HG03571 (cell line): ENCODE results near the gene CA7.
"Not testable (repeated sequence)": the region's sequence is repeated elsewhere in the genome, so short reads cannot be mapped to it uniquely, and the experiment has no call there.

ENCODE experiments used
- ATAC-seq: cut with Tn5 transposase; IDR thresholded peaks from one replicate; pipeline ENCODE4 v1.9.1; 2021; ENCODE audit not compliant: unreplicated experiment

Gene CA7

GRCh38 chr16:66895999-66896398, 51.8 kb downstream of the CA7 start:
- ATAC-seq, result no peak

GRCh38 chr16:66896682-66897081, 52.5 kb downstream of the CA7 start:
- ATAC-seq, result not testable (repeated sequence)

GRCh38 chr16:66898207-66898606, 54.0 kb downstream of the CA7 start:
- ATAC-seq, result no peak

- ATAC-seq, result no peak
These were observed 54.7 kb downstream of the CA7 start for GRCh38 chr16:66898933-66899309.

GRCh38 chr16:66899310-66899944, 55.2 kb downstream of the CA7 start:
- ATAC-seq, result no peak

- ATAC-seq, result no peak
These were observed 55.9 kb downstream of the CA7 start for GRCh38 chr16:66899945-66900710.

GRCh38 chr16:66900721-66901441, 56.7 kb downstream of the CA7 start:
- no peak for ATAC-seq

- ATAC-seq, result no peak
These were observed 57.4 kb downstream of the CA7 start for GRCh38 chr16:66901626-66902025.

GRCh38 chr16:66902648-66903543, 58.7 kb downstream of the CA7 start:
- no peak for ATAC-seq
